MM.1S (cell line): ENCODE measurements around the gene TRIM26.

Experiments
- CTCF ChIP-seq: fragments of 300-600 bp; sonication (generic); IDR thresholded peaks from 2 replicates; pipeline ENCODE4 v1.5.1; 2016; ENCODE audit warnings: antibody characterized with exemption, low read length, mixed read lengths
- EZH2 ChIP-seq: fragments of 300-600 bp; sonication (generic); optimal IDR thresholded peaks from 2 replicates; pipeline ENCODE3; 2017; ENCODE audit warnings: low read depth, mild to moderate bottlenecking, antibody characterized with exemption, low read length, mixed read lengths
- EZH2phosphoT487 ChIP-seq: fragments of 300-600 bp; sonication (generic); IDR thresholded peaks from 2 replicates; pipeline ENCODE4 v1.6.1; 2018; ENCODE audit warnings: antibody characterized with exemption, low read length

DNA sequence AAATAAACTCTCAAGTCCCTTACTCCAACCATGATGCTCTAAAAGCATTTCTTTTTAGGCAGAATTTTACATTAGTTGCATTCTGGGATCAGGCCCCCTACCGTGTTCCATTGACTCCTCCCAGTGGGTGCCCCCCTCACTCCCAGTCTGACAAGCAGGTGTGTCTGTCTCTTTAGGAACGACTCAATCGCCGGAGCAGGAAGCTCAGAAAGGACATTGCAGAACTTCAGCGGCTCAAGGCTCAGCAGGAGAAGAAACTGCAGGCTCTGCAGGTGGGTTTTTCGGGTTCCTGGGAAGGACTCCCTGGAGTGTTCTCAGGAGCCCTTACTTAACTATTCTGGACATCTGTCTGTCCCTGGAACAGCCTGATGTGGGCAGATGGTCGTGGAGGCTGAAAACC, 67.4 kb downstream of the TRIM26 start:
- TF ChIP-seq CTCF (no peak), EZH2 (no peak), EZH2phosphoT487 (no peak)
